Measurements from ENCODE around the gene GBA3.

Gene GBA3

DNA sequence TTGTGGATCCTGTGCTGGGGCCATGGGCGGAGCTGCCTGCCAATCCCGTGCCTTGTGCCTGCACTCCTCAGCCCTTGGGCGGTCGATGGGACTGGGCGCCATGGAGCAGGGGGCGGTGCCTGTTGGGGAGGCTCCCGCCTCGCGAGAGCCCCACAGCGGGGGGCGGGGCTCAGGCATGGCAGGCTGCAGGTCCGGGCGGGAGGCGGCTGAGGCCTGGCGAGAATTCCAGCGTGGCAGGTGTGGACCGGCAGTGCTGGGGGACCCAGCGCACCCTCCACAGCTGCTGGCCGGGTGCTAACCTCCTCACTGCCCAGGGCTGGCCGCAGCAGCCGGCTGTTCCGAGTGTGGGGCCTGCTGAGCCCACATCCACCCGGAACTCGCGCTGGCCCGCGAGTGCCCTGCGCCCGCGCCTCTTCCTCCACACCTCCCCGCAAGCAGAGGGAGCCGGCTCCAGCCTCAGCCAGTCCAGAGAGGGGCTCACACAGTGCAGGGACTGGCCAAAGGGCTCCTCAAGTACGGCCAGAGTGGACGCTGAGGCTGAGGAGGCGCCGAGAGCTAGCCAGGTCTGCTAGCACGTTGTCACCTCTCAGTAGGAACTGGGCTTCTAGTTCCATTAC lies 85.9 kb downstream of the GBA3 start:
- no peaks in the 10 kb centered on the region for H3K79me1 ChIP-seq (ENCODE audit: low read length)
- H3K27ac ChIP-seq (ENCODE audit: low read depth, low read length) = no peak overlapping the region
- no peak overlapping the region for H2AFZ ChIP-seq (ENCODE audit: insufficient read depth, low read length, poor library complexity)
- H2AK5ac ChIP-seq (ENCODE audit: low read length) = no peak overlapping the region
- H3K18ac ChIP-seq (ENCODE audit: low read length) = no peak overlapping the region
- no peak overlapping the region for H4K12ac ChIP-seq (ENCODE audit: low read depth, low read length)
- no peaks in the 10 kb centered on the region for H3K27me3 ChIP-seq (ENCODE audit: insufficient read depth, low read length)
- H4K8ac ChIP-seq (ENCODE audit: low read depth, low read length) = no peak overlapping the region
- no peak overlapping the region for H2BK12ac ChIP-seq (ENCODE audit: low read length)
- H4K91ac ChIP-seq (ENCODE audit: low read depth, low read length) = no peak overlapping the region
- no peak overlapping the region for H2BK5ac ChIP-seq (ENCODE audit: low read depth, low read length, poor library complexity)
- peaks cover 4% of the 10 kb centered on the region for H3K9me3 ChIP-seq (ENCODE audit: insufficient read depth, low read depth, low read length)
- H3K36me3 ChIP-seq (ENCODE audit: control insufficient read depth in 1 of 2, insufficient read depth in 2 of 2, low read length in 2 of 2) = no peaks in the 10 kb centered on the region
- H3K4me2 ChIP-seq (ENCODE audit: low read length) = no peak overlapping the region
- H3K4me3 ChIP-seq (ENCODE audit: low read depth, low read length) = peak overlapping the region; percentile 55
- H2BK120ac ChIP-seq (ENCODE audit: insufficient read depth, low read length, poor library complexity) = no peak overlapping the region
- H3K9ac ChIP-seq (ENCODE audit: low read length) = no peak overlapping the region
- no peak overlapping the region for H3K14ac ChIP-seq (ENCODE audit: low read length)
- H3K79me2 ChIP-seq (ENCODE audit: control insufficient read depth, insufficient read depth, low read length, poor library complexity) = no peaks in the 10 kb centered on the region
- whole genome bisulfite sequencing (ENCODE audit: extremely low coverage, insufficient coverage, insufficient read length) = no CpG with 5 or more reads among the region's 37 CpGs
- DNase-seq = no peak
- H3K23ac ChIP-seq (ENCODE audit: low read length) = no peak overlapping the region
- H3K4me1 ChIP-seq (ENCODE audit: control insufficient read depth in 1 of 2, insufficient read depth in 2 of 2, low read length in 2 of 2) = peaks cover 0 to 2% of the 10 kb centered on the region in 2 experiments
- no peak overlapping the region for H3K4ac ChIP-seq (ENCODE audit: low read depth, low read length)

GRCh38 chr4:22780317-22780716 lies 87.6 kb downstream of the GBA3 start:
- no CpG with 5 or more reads among the region's 4 CpGs for WGBS (ENCODE audit: extremely low coverage, insufficient coverage, insufficient read length)
- H2AK5ac ChIP-seq (ENCODE audit: low read length) = no peak overlapping the region
- H3K27me3 ChIP-seq (ENCODE audit: insufficient read depth, low read length) = no peaks in the 10 kb centered on the region
- H3K27ac ChIP-seq (ENCODE audit: low read depth, low read length) = no peak overlapping the region
- H3K14ac ChIP-seq (ENCODE audit: low read length) = no peak overlapping the region
- H3K4me2 ChIP-seq (ENCODE audit: low read length) = no peak overlapping the region
- no peak overlapping the region for H3K4me3 ChIP-seq (ENCODE audit: low read depth, low read length)
- DNase-seq = no peak
- H3K36me3 ChIP-seq (ENCODE audit: control insufficient read depth in 1 of 2, insufficient read depth in 2 of 2, low read length in 2 of 2) = no peaks in the 10 kb centered on the region
- no peak overlapping the region for H4K8ac ChIP-seq (ENCODE audit: low read depth, low read length)
- no peak overlapping the region for H3K4ac ChIP-seq (ENCODE audit: low read depth, low read length)
- H3K79me1 ChIP-seq (ENCODE audit: low read length) = no peaks in the 10 kb centered on the region
- no peak overlapping the region for H2BK5ac ChIP-seq (ENCODE audit: low read depth, low read length, poor library complexity)
- H3K9me3 ChIP-seq (ENCODE audit: insufficient read depth, low read depth, low read length) = peaks cover 4% of the 10 kb centered on the region
- H3K23ac ChIP-seq (ENCODE audit: low read length) = no peak overlapping the region
- H2BK120ac ChIP-seq (ENCODE audit: insufficient read depth, low read length, poor library complexity) = no peak overlapping the region
- no peak overlapping the region for H2BK12ac ChIP-seq (ENCODE audit: low read length)
- no peaks in the 10 kb centered on the region for H3K79me2 ChIP-seq (ENCODE audit: control insufficient read depth, insufficient read depth, low read length, poor library complexity)
- H4K91ac ChIP-seq (ENCODE audit: low read depth, low read length) = no peak overlapping the region
- H3K18ac ChIP-seq (ENCODE audit: low read length) = no peak overlapping the region
- no peak overlapping the region for H2AFZ ChIP-seq (ENCODE audit: insufficient read depth, low read length, poor library complexity)
- H4K12ac ChIP-seq (ENCODE audit: low read depth, low read length) = no peak overlapping the region
- H3K9ac ChIP-seq (ENCODE audit: low read length) = no peak overlapping the region
- peaks cover 0 to 2% of the 10 kb centered on the region in 2 experiments for H3K4me1 ChIP-seq (ENCODE audit: control insufficient read depth in 1 of 2, insufficient read depth in 2 of 2, low read length in 2 of 2)

DNA sequence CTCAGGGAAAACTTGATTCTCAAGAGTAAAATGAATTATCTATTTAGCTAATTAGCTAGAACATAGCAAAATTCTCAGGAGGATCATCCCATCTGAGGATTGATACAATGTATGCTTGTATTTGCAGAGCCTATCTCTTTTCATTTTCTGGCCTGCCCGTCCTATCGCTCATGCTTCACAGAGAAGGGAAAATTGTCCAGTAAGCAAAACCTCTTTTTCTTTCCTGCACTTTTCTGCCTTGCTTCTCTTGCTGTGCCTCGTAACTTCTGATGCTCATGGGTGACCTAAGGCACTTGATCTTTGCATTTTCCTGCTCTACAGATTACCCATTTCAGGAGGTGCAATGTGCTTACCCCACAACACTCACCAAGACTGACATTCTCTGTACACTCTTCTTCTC lies 88.1 kb downstream of the GBA3 start:
- no CpG with 5 or more reads among the region's 3 CpGs for WGBS (ENCODE audit: extremely low coverage, insufficient coverage, insufficient read length)

GRCh38 chr4:22787753-22788375 lies 95.1 kb downstream of the GBA3 start:
- H3K9ac ChIP-seq (ENCODE audit: low read length) = no peak overlapping the region
- no peak overlapping the region for H3K23ac ChIP-seq (ENCODE audit: low read length)
- H3K36me3 ChIP-seq (ENCODE audit: control insufficient read depth in 1 of 2, insufficient read depth in 2 of 2, low read length in 2 of 2) = no peaks in the 10 kb centered on the region
- DNase-seq = no peak
- H3K4ac ChIP-seq (ENCODE audit: low read depth, low read length) = no peak overlapping the region
- H3K79me1 ChIP-seq (ENCODE audit: low read length) = no peaks in the 10 kb centered on the region
- no peaks in the 10 kb centered on the region for H3K9me3 ChIP-seq (ENCODE audit: insufficient read depth, low read depth, low read length)
- H3K4me1 ChIP-seq (ENCODE audit: control insufficient read depth in 1 of 2, insufficient read depth in 2 of 2, low read length in 2 of 2) = no peaks in the 10 kb centered on the region
- no peaks in the 10 kb centered on the region for H3K27me3 ChIP-seq (ENCODE audit: insufficient read depth, low read length)
- no peak overlapping the region for H4K8ac ChIP-seq (ENCODE audit: low read depth, low read length)
- no peak overlapping the region for H3K14ac ChIP-seq (ENCODE audit: low read length)
- no peak overlapping the region for H4K12ac ChIP-seq (ENCODE audit: low read depth, low read length)
- H2BK12ac ChIP-seq (ENCODE audit: low read length) = no peak overlapping the region
- no peak overlapping the region for H3K4me2 ChIP-seq (ENCODE audit: low read length)
- H3K18ac ChIP-seq (ENCODE audit: low read length) = no peak overlapping the region
- no peak overlapping the region for H2BK120ac ChIP-seq (ENCODE audit: insufficient read depth, low read length, poor library complexity)
- H2AFZ ChIP-seq (ENCODE audit: insufficient read depth, low read length, poor library complexity) = no peak overlapping the region
- no CpG with 5 or more reads among the region's 6 CpGs for WGBS (ENCODE audit: extremely low coverage, insufficient coverage, insufficient read length)
- H3K4me3 ChIP-seq (ENCODE audit: low read depth, low read length) = no peak overlapping the region
- H3K79me2 ChIP-seq (ENCODE audit: control insufficient read depth, insufficient read depth, low read length, poor library complexity) = no peaks in the 10 kb centered on the region
- H3K27ac ChIP-seq (ENCODE audit: low read depth, low read length) = no peak overlapping the region
- no peak overlapping the region for H2BK5ac ChIP-seq (ENCODE audit: low read depth, low read length, poor library complexity)
- no peak overlapping the region for H2AK5ac ChIP-seq (ENCODE audit: low read length)
- H4K91ac ChIP-seq (ENCODE audit: low read depth, low read length) = no peak overlapping the region

More for the DNA sequence above, 88.1 kb downstream of the GBA3 start:
- Histone ChIP-seq H3K27me3 (ENCODE audit: insufficient read depth, low read length) (no peaks in the 10 kb centered on the region), H3K79me1 (ENCODE audit: low read length) (no peaks in the 10 kb centered on the region), H3K14ac (ENCODE audit: low read length) (no peak overlapping the region), H3K23ac (ENCODE audit: low read length) (no peak overlapping the region), H4K91ac (ENCODE audit: low read depth, low read length) (no peak overlapping the region), H3K4me2 (ENCODE audit: low read length) (no peak overlapping the region), H4K8ac (ENCODE audit: low read depth, low read length) (no peak overlapping the region), H3K9ac (ENCODE audit: low read length) (no peak overlapping the region), H3K79me2 (ENCODE audit: control insufficient read depth, insufficient read depth, low read length, poor library complexity) (no peaks in the 10 kb centered on the region), H3K36me3 (ENCODE audit: control insufficient read depth in 1 of 2, insufficient read depth in 2 of 2, low read length in 2 of 2) (no peaks in the 10 kb centered on the region), H4K12ac (ENCODE audit: low read depth, low read length) (no peak overlapping the region), H3K9me3 (ENCODE audit: insufficient read depth, low read depth, low read length) (peaks cover 4% of the 10 kb centered on the region), H2BK120ac (ENCODE audit: insufficient read depth, low read length, poor library complexity) (no peak overlapping the region), H2BK12ac (ENCODE audit: low read length) (no peak overlapping the region), H3K4ac (ENCODE audit: low read depth, low read length) (no peak overlapping the region), H2BK5ac (ENCODE audit: low read depth, low read length, poor library complexity) (no peak overlapping the region), H3K4me1 (ENCODE audit: control insufficient read depth in 1 of 2, insufficient read depth in 2 of 2, low read length in 2 of 2) (peaks cover 0 to 2% of the 10 kb centered on the region in 2 experiments), H3K27ac (ENCODE audit: low read depth, low read length) (no peak overlapping the region), H3K18ac (ENCODE audit: low read length) (no peak overlapping the region), H2AFZ (ENCODE audit: insufficient read depth, low read length, poor library complexity) (no peak overlapping the region), H3K4me3 (ENCODE audit: low read depth, low read length) (no peak overlapping the region), H2AK5ac (ENCODE audit: low read length) (no peak overlapping the region)
- no peak for DNase-seq

All from trophoblast cell (in vitro differentiated cells and primary cell).